Esophagus squamous epithelium (tissue), 5 donors: Measurements from ENCODE around the gene IL17RE. TPM values are rescaled to one million over a fixed set of nuclear protein-coding genes. Genes with fewer than 3 reads are reported as not detected.

Source experiments
- DNase-seq: peaks from one replicate; lab custom pipeline; 2025; lab: John Stamatoyannopoulos, UW
- H3K27ac ChIP-seq, 4 donors: fragments of 200-600 bp; sonication (generic); one replicate each; pipeline ENCODE4 v1.5.1; 2016 to 2019; ENCODE audit warnings: mild to moderate bottlenecking in 1 of 4
- H3K27me3 ChIP-seq, 4 donors: fragments of 200-600 bp; sonication (generic); 1 replicate in 3 of 4; 2 replicates in 1 of 4; pipeline versions ENCODE4 v1.5.1 to v1.6.0; 2017 to 2021; ENCODE audit warnings: antibody characterized with exemption in 1 of 4
- H3K36me3 ChIP-seq, 3 donors: fragments of 200-600 bp; sonication (generic); one replicate each; pipeline ENCODE4 v1.5.1; 2016 to 2019
- H3K4me1 ChIP-seq, 3 donors: fragments of 200-600 bp; sonication (generic); one replicate each; pipeline ENCODE4 v1.5.1; 2017 to 2019
- H3K4me3 ChIP-seq, 4 donors: fragments of 200-600 bp; sonication (generic); 1 replicate in 3 of 4; 2 replicates in 1 of 4; pipeline ENCODE4 v1.5.1; 2016 to 2019; ENCODE audit warnings: mild to moderate bottlenecking in 2 of 4, moderate library complexity in 1 of 4
- H3K9me3 ChIP-seq, 3 donors: fragments of 200-600 bp; sonication (generic); one replicate each; pipeline ENCODE4 v1.5.1; 2016 to 2019
- POLR2A ChIP-seq, 4 donors: fragments of 450-650 bp; IDR thresholded peaks; one replicate each; pipeline ENCODE4 v1.6.1; 2017; ENCODE audit warnings: antibody characterized with exemption in 4 of 4, mild to moderate bottlenecking in 4 of 4, moderate library complexity in 3 of 4
- WGBS, 2 donors: methylation state at CpG; one replicate each; pipeline ENCODE4 v1.1.5; 2018; 5-methylcytosine and 5-hydroxymethylcytosine counted together
- intact Hi-C: fragments of 100-400 bp; cut with DNase I; formaldehyde crosslinking; loops from one replicate; pipeline ENCODE4 v1.15.0; 2022
- total RNA-seq, 4 donors: library from RNA; depleted of rRNA; stranded (reverse); fragments of >200 nt; gene quantifications; one replicate each; pipeline ENCODE4 v1.1.0, GENCODE V29; 2016
- TF ChIP-seq, protein P1 (sequence below), 6 experiments: fragments of 450-650 bp in 4 of 6; fragments of 200-600 bp in 2 of 6; sonication (generic) in 2 of 6; IDR thresholded peaks; one replicate each; pipeline ENCODE4 v1.5.1; 2016 to 2019; ENCODE audit warnings: antibody characterized with exemption in 6 of 6, mild to moderate bottlenecking in 4 of 6, moderate library complexity in 4 of 6
- donor health status: DM: yes; HTN: yes; CAD: no.

Gene IL17RE
- total RNA-seq, 4 donors from 2014 or later = 7.5 to 15.3 (median 12.1) TPM

GRCh38 chr3:9903904-9904303 lies 1.3 kb downstream of the IL17RE start:
- no peak for TF ChIP-seq POLR2A (IDR thresholded peaks at IDR 0.05)
- TF ChIP-seq, protein P1, sequence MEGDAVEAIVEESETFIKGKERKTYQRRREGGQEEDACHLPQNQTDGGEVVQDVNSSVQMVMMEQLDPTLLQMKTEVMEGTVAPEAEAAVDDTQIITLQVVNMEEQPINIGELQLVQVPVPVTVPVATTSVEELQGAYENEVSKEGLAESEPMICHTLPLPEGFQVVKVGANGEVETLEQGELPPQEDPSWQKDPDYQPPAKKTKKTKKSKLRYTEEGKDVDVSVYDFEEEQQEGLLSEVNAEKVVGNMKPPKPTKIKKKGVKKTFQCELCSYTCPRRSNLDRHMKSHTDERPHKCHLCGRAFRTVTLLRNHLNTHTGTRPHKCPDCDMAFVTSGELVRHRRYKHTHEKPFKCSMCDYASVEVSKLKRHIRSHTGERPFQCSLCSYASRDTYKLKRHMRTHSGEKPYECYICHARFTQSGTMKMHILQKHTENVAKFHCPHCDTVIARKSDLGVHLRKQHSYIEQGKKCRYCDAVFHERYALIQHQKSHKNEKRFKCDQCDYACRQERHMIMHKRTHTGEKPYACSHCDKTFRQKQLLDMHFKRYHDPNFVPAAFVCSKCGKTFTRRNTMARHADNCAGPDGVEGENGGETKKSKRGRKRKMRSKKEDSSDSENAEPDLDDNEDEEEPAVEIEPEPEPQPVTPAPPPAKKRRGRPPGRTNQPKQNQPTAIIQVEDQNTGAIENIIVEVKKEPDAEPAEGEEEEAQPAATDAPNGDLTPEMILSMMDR (IDR thresholded peaks at IDR 0.05) = no peak
- no peaks in the 10 kb centered on the region for H3K27me3 ChIP-seq
- no peaks in the 10 kb centered on the region for H3K9me3 ChIP-seq
- peaks cover 0 to 30% (median 0%) of the 10 kb centered on the region in 3 donors for H3K36me3 ChIP-seq
- peak overlapping the region in 2 of 4 donors; percentile 77 to 83 for H3K27ac ChIP-seq
- peaks cover 5 to 33% (median 10%) of the 10 kb centered on the region in 3 donors for H3K4me1 ChIP-seq
- no peak for DNase-seq
- H3K4me3 ChIP-seq = peak overlapping the region in 2 of 4 donors; percentile 47 to 65
- 68 to 93% methylated on average over 1 to 4 of the region's 4 CpGs for WGBS, 2 donors
- intact Hi-C loops = no loop called here

- Histone ChIP-seq H3K27ac (no peak overlapping the region), H3K27me3 (no peaks in the 10 kb centered on the region), H3K9me3 (no peaks in the 10 kb centered on the region), H3K36me3 (peaks cover 0 to 56% (median 0%) of the 10 kb centered on the region in 3 donors), H3K4me1 (peaks cover 5 to 29% (median 9%) of the 10 kb centered on the region in 3 donors), H3K4me3 (no peak overlapping the region)
- TF ChIP-seq POLR2A (IDR thresholded peaks at IDR 0.05) = no peak
- TF ChIP-seq, protein P1 (IDR thresholded peaks at IDR 0.05) = no peak
- DNase-seq = no peak
- intact Hi-C loops = no loop called here
- WGBS, 2 donors = 90 to 94% methylated on average over 3 to 5 of the region's 5 CpGs
These were observed 3.8 kb downstream of the IL17RE start for GRCh38 chr3:9906480-9906879.

DNA sequence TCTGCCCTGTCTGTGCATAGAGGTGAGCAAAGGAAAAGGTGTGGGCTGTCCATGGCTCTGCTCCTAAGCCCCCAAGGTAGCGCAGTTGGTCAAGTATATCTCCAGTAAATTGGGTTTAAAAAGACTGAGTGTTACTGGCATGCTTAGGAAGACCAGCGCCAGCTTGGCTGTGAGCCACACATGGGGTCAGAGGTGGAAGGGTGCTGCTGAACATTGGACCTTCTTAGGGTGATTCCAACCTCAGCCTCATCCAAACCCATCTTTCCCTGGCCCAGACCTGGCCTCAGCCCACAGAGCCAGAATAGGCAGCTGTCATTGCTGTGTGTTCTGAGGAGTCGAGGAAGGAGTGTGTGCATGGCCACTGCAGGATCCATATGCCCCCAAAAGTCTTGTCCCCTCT lies 5.6 kb downstream of the IL17RE start:
- peaks cover under 1 to 27% (median 6%) of the 10 kb centered on the region in 3 donors for H3K4me1 ChIP-seq
- no peak overlapping the region for H3K27ac ChIP-seq
- no peaks in the 10 kb centered on the region for H3K9me3 ChIP-seq
- H3K36me3 ChIP-seq = peaks cover 0 to 65% (median 0%) of the 10 kb centered on the region in 3 donors
- TF ChIP-seq POLR2A (IDR thresholded peaks at IDR 0.05) = no peak
- TF ChIP-seq, protein P1 (IDR thresholded peaks at IDR 0.05) = no peak
- DNase-seq = no peak
- H3K4me3 ChIP-seq = no peak overlapping the region
- no peaks in the 10 kb centered on the region for H3K27me3 ChIP-seq
- intact Hi-C loops = no loop called here
- 100% methylated on average over 1 to 2 of the region's 3 CpGs for WGBS, 2 donors

DNA sequence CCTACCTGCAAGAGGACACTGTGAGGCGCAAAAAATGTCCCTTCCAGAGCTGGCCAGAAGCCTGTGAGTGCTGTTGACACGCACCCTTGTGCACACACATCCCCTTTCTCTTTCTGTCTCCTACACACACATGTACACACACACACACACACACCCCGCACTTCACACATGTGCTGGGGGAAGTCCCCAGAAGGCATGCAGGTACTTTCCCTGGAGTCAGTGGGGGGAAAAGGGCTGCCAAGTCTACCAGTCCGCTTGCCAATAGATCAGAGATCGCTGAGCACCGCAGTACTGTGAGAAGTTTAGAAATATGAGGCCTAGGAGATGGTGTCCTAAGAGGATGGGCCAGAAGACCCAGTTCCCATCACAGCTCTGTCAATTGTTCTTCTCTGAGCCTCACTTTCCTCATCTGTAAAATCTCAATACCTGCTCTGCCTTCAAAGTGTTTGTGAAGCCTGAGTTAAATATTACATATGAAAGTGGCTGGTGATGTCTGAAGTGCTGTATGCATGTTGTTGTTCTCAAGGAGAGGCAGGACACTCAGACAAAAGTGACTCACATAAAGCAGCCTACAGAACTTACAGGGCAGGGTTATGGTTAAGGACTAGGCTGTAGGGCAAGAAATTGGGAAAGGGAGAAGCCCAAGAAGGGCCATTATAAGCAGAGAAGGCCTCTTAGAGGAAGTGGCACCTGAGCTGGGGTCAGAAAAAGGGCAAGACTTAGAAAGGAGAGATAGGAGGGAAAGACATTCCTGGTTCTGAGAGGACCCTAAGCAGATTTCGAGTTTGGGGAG lies 6.8 kb downstream of the IL17RE start:
- Histone ChIP-seq H3K36me3 (peaks cover 0 to 65% (median 0%) of the 10 kb centered on the region in 3 donors), H3K27ac (no peak overlapping the region), H3K4me1 (peaks cover 11 to 27% (median 12%) of the 10 kb centered on the region in 3 donors), H3K27me3 (no peaks in the 10 kb centered on the region), H3K9me3 (no peaks in the 10 kb centered on the region), H3K4me3 (no peak overlapping the region)
- WGBS, 2 donors = 78 to 82% methylated on average over 6 to 7 of the region's 7 CpGs
- intact Hi-C loops = no loop called here
- DNase-seq = no peak
- no peak for TF ChIP-seq POLR2A (IDR thresholded peaks at IDR 0.05)
- TF ChIP-seq, protein P1 (IDR thresholded peaks at IDR 0.05) = no peak

DNA sequence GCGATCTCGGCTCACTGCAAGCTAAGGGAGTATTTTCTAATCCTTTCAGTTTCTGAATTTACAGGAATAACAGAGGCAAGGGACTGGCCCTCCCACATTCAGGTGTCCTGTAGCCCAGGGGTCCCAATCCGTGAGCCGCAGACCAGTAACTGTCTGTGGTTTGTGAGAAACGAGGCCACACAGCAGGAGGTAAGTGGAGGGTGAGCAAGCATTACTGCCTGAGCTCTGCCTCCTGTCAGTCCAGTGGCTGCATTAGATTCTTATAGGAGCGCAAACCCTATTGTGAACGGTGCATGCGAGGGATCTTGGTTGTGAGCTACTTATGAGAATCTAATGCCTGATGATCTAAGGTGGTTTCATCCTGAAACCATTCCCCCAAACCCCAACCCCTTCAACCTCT lies 9.2 kb downstream of the IL17RE start:
- H3K4me3 ChIP-seq = no peak overlapping the region
- H3K9me3 ChIP-seq = no peaks in the 10 kb centered on the region
- no peak for DNase-seq
- no peaks in the 10 kb centered on the region for H3K27me3 ChIP-seq
- intact Hi-C loops = no loop called here
- H3K27ac ChIP-seq = no peak overlapping the region
- 68 to 90% methylated on average over 6 to 7 of the region's 8 CpGs for WGBS, 2 donors
- peaks cover 0 to 56% (median 0%) of the 10 kb centered on the region in 3 donors for H3K36me3 ChIP-seq
- H3K4me1 ChIP-seq = peaks cover 26 to 49% (median 34%) of the 10 kb centered on the region in 3 donors
- TF ChIP-seq POLR2A (IDR thresholded peaks at IDR 0.05) = no peak
- TF ChIP-seq, protein P1 (IDR thresholded peaks at IDR 0.05) = no peak
